Ovary (tissue), 3 donors: ENCODE results near the gene LSM14A.

Experiments
- CTCF ChIP-seq, 3 donors: fragments of 450-650 bp in 2 of 3; fragments of 200-600 bp in 1 of 3; IDR thresholded peaks; one replicate each; pipeline versions ENCODE4 v1.5.1 to v1.8.0; 2016 to 2022; ENCODE audit warnings: antibody characterized with exemption in 3 of 3, mild to moderate bottlenecking in 1 of 3
- EP300 ChIP-seq: sonication (generic); formaldehyde crosslinking; IDR thresholded peaks from one replicate; pipeline ENCODE4 v1.6.1; 2017; ENCODE audit warnings: antibody characterized with exemption
- POLR2A ChIP-seq: fragments of 450-650 bp; IDR thresholded peaks from one replicate; pipeline ENCODE4 v1.6.1; 2017; ENCODE audit warnings: antibody characterized with exemption, mild to moderate bottlenecking, moderate library complexity
- donor health status: DM: no; HTN: no; CAD: no.

- TF ChIP-seq CTCF (IDR thresholded peaks at IDR 0.05) (no peak), POLR2A (no peak), EP300 (no peak)
These were observed 22.4 kb upstream of the LSM14A start for GRCh38 chr19:34149873-34150272.
